ENCODE measurements around the gene SMIM1.
A peak's percentile ranks its signal among the peaks of the same experiment; 100 is the strongest.

Gene SMIM1, protein sequence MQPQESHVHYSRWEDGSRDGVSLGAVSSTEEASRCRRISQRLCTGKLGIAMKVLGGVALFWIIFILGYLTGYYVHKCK

DNA sequence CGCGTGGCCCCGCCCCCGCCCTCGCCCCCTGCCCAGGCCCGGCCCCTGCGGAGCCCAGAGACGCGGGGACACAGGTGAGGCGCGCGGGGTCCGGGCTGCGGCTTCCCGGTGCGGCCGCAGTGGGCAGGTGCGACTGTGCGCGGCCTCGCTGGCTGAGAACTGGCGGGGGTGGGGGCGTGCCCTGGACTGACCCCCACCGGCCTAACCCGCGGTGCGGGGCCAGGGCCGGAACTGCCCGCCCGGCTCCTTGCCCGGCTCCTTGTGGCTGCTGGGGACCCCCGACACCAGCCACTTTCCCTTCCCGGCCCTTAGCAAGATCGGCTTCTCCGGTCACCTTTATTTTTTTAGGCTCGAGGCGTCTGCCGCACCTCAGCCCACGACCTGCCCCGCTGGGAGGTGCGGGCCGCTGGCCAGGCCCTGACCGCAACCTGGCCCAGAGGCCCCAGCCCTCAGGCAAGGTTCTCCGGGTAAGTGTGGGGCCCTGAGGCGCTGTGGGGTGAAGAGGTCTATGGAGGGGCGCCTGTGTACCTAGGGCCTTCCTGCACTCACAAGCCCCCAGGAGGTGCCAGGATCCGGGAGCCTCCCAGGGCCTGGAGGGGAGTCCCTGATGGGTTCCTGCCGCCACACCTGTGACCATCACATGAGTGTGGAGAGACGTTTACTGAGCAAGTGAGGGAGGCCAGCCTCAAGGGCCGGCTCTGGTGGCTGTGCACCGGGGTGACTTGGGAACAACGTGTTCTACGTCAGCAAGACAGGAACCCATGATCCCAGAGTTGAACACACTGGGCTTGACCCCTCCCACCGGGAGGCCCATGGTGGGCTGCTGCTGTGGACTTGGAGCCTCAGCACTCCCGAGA, at the start of gene SMIM1:
SMIM1 (plus strand) TSS at position 35 of the 857 bp plus-strand sequence. CDS start 2,625 bp downstream, outside the sequence.
- DNase-seq: peak in 2 of 3 experiments; percentile 17 to 28

DNA sequence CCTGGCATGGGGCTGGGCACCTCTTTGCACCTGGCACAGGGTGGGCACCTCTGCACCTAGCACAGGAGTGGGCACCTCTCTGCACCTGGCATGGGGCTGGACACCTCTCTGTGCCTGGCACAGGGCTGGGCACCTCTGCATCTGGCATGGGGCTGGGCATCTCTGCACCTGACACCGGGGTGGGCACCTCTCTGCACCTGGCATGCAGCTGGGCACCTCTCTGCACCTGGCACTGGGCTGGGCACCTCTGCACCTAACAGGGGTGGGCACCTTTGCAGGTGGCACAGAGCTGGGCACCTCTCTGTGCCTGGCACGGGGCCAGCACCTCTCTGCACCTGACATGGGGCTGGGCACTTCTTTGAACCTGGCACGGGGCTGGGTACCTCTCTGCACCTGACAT, 49.7 kb upstream of the SMIM1 start:
- DNase-seq: no peak

DNA sequence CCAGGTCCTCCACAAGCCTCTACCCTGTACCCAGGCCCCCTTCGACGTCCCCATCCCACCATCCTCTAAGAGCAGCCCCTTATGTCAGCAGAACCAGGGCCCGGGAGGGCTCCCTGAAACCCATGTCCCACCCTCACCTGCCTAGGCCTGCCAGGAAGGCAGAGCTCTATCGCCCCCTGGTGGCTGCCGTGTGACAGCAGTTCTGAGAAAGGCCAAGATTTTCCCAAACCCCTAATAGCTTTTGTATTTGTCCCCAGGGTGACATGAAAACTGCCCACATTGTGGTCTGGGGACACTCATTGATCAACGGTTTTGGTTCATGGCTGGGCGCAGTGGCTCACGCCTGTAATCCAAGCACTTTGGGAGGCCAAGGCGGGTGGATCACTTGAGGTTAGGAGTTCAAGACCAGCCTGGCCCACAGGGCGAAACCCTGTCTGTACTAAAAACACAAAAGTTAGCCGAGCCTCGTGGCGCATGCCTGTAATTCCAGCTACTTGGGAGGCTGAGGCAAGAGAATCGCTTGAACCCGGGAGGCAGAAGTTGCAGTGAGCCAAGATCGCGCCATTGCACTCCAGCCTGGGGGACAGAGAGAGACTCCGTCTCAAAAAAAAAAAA, 48.0 kb upstream of the SMIM1 start:
- DNase-seq: peak; percentile 53 to 79 (median 72)

DNA sequence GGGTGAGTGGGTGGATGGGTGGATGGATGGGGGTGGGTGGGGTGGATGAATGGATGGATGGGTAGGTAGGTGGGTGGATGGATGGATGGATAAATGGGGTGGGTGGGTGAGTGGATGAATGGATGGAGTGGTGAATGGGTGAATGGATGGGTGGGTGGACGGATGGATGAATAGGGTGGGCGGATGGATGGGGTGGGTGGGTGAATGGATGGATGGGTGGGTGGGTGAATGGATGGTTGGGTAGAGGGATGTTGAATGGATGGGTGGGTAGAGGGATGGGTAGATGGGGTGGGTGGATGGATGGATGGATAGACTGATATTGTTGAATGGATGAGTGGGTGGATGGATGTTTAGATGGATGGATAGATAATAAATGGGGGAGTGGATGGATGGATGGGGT, 47.2 kb upstream of the SMIM1 start:
- no peak for DNase-seq

DNA sequence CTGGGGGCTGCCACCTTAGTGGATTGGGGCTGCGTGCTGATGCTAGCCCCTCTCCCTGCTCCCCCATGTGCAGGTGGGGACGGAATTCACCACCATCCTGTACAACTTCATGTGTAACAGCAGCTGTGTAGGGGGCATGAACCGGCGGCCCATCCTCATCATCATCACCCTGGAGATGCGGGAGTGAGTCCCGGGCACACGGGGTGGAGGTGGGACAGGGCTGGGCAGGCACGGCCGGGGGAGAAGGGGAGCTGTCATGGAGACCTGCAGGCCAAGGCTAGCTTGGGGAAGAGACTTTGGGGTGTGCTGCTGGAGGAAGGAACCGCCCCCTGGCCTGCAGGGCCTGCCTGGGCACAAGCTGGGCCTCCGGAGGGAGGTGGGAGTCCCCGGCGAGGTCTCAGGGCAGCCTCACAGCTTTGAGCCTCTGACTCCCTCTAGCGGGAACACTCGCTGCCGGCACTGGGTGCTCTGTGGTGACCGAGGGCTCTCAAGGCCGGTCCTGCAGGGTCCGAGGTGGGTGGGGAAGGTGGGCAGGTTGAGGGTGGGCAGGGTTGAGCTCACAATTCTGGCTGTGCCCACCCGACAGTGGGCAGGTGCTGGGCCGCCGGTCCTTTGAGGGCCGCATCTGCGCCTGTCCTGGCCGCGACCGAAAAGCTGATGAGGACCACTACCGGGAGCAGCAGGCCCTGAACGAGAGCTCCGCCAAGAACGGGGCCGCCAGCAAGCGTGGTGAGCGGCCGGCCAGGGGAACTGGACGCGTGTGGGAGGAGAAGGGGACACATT, 45.3 kb upstream of the SMIM1 start:
- no peak for DNase-seq

DNA sequence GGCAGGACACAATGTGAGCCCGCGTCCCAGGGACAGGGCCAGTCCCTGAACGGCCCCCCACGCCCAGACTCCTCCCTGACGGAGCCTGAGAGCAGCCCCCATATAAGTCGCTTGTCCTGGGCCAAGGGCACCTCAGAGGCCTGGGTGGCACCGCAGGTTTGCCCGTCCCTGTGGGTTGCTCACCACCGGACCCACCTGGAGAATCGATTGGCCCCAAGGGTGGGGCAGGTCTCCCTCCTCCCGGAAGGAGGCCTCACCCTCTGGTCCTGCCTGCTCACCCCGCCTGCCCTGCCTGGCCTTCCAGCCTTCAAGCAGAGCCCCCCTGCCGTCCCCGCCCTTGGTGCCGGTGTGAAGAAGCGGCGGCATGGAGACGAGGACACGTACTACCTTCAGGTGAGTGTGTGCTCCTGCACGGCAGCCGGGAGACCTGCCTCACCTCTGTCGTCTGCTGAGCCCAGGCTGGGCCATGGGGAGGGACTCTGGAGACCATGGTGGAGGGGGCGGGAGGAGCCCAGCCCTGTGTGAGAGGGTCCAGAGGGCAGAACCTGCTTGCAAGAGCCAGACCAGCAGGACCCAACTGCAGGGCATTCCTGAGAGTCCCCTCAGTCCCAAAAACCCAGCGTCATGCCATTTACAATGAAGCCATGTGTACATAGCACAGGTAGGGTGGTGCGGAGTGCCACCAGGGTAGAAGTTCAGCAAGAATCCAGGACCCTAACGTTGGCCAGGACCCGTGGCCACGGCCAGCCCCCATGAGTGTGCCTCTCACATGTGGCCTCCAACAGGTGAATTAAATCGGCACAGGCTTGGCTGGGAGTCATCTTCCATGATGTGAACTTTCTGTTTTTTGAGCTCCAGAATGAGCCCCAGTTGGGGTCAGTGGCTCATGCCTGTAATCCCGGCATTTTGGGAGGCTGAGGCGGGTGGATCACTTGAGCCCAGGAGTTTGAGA, 44.4 kb upstream of the SMIM1 start:
- DNase-seq: no peak

DNA sequence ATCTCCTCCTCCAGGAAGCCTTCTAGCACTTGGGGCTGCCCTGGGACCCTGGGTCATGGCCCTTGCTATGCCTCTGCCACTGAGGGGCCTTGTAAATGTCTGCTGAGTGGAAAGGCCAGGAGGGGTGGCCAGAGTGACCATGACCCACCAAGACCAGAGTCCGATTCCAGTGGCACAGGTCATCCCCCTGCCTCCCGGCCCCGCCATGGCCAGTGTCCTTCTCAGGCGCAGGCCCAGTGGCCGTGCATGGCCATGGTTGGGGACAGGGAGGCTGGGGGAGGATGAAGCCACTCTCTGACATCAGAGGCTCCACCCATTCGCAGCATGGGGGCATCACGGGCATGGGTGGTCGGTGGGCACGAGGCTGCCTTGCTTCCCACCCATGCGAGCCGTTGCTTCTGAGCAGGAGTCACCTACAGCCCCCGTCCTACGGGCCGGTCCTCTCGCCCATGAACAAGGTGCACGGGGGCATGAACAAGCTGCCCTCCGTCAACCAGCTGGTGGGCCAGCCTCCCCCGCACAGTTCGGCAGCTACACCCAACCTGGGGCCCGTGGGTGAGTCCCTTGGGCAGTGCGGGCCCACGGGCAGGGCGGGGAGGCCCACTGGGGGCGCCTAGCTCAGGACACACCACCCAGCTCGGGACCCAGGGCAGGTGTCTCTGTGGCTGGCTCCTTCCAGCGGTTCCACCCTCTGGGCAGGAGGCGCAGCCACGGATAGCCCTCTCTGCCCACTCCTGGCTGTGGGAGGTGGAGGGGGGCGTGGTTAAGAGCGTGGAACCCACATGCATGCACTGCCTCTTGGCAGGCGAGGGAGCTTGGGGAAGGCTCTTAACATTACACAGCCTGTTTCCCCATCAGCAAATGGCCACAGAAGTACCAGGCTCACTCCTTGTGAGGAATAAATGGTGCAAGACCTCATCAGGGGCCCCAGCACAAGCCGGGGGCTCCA, 42.7 kb upstream of the SMIM1 start:
- no peak for DNase-seq

DNA sequence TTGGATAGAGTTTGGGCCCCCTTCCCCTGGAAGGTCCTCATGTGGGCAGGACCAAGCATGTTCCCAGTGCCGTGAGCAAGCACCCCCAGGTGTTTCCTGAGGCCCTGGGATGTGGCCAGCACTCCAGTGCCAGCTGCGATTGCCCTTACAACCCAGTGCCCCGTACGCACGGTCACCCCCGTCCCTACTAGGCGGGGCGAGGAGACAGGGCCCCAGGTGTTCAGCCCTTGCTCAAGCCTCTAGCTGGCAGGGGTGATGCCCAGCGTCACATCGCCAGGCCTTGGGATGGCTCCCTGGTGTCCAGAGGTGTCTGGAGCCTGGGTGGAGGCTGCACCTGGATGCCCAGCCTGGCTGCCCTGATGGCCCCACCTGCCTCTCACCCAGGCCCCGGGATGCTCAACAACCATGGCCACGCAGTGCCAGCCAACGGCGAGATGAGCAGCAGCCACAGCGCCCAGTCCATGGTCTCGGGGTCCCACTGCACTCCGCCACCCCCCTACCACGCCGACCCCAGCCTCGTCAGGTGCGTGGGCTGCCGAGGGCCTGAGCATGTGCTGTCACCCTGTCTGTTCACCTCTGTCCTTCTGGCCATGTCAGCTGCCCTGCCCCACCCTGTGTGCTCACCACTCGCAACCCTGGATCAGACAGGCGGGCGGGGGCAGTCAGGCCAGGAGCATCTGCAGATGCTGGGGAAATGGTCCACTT, 41.9 kb upstream of the SMIM1 start:
- DNase-seq: no peak

DNA sequence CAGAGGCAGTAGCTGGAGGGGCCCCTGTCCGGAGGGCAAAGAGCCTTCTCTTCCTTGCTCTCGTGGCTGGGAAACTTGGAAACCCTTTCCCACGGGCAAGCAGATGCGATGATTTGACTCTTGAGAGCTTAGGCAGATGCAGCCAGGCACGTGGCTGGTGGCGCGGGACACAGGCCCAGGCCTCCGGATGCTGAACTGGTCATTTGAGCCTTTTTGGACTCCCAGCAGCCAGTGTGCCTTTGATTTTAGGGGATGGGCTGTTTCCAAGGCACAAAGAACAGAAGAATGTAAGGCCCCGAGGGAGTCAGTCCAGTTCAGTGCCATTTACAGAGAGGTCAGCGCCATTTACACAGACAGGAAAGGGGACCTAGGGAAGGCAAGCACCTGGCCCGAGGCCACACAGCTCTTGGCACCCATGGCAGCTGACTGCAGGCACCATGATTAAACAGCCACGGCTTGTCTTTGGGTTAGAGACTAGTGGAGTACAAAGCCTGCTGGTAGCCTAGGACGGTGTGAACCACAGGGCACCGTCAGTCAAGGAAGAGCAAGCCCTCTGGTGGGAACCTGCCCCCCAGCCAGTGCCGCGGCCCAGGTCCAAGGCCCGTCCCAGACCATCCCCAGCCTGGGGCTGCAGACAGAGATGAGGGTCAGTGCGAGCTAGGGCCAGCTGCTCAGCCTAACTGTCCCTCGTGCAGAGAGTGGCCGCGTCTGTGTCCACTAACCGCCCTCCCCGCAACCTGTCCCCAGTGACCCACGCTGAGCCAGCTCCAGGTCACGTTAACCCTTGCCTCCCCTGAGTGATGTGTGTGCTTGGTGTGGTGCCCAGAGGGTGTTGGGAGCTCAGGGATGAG, 40.7 kb upstream of the SMIM1 start:
- no peak for DNase-seq

DNA sequence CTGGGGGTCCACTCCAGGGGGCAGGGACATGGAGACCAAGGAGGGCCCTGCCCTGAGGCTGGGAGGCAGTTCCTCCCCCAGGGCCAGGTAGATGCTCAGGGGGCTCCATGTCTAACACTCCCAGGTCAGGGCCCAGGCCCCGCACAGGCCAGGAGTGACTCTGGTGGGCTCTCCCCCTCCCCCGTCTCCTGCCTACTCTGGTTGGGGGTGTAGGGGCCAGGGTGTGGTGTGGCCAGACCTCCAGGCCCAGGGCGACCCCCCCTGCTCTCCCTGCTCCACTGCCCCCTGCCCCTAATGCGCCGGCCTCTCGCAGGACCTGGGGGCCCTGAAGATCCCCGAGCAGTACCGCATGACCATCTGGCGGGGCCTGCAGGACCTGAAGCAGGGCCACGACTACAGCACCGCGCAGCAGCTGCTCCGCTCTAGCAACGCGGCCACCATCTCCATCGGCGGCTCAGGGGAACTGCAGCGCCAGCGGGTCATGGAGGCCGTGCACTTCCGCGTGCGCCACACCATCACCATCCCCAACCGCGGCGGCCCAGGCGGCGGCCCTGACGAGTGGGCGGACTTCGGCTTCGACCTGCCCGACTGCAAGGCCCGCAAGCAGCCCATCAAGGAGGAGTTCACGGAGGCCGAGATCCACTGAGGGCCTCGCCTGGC, 40.0 kb upstream of the SMIM1 start:
- no peak for DNase-seq

DNA sequence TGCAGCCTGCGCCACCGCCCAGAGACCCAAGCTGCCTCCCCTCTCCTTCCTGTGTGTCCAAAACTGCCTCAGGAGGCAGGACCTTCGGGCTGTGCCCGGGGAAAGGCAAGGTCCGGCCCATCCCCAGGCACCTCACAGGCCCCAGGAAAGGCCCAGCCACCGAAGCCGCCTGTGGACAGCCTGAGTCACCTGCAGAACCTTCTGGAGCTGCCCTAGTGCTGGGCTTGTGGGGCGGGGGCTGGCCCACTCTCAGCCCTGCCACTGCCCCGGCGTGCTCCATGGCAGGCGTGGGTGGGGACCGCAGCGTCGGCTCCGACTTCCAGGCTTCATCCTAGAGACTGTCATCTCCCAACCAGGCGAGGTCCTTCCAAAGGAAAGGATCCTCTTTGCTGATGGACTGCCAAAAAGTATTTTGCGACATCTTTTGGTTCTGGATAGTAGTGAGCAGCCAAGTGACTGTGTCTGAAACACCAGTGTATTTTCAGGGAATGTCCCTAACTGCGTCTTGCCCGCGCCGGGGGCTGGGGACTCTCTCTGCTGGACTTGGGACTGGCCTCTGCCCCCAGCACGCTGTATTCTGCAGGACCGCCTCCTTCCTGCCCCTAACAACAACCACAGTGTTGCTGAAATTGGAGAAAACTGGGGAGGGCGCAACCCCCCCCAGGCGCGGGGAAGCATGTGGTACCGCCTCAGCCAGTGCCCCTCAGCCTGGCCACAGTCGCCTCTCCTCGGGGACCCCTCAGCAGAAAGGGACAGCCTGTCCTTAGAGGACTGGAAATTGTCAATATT, 39.3 kb upstream of the SMIM1 start:
- DNase-seq: no peak

DNA sequence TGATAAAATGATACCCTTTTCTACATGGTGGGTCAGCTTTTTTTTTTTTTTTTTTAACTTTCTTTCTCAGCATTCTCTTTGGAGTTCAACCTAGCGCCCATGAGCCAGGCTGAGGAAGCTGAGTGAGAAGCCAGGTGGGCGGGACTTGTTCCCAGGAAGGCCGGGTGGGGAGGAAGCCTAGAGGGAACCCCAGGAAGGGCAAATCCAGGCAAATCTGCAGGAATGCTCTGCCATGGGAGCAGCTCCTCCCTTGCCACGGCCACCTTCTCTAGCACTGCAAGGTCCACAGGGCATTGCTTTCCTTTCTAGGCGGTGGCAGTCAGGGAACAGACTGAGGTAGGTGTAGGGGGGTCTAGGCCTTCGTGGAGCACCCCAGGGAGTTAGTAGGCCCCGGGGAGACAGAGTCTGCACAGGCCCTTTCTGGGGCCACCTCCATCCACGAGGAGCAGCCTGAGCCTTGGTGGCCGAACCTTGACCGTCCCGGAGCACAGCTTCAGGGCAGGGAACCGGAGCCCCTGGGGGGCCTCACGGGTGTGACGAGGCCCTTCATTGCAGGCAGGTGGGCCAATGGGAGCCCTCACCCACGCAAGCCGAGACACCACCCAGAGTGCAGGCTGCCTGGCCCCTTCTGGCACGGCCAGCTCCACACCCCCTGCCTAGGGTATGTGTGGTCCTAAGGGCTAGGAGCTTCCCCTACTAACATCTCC, 38.5 kb upstream of the SMIM1 start:
- no peak for DNase-seq

DNA sequence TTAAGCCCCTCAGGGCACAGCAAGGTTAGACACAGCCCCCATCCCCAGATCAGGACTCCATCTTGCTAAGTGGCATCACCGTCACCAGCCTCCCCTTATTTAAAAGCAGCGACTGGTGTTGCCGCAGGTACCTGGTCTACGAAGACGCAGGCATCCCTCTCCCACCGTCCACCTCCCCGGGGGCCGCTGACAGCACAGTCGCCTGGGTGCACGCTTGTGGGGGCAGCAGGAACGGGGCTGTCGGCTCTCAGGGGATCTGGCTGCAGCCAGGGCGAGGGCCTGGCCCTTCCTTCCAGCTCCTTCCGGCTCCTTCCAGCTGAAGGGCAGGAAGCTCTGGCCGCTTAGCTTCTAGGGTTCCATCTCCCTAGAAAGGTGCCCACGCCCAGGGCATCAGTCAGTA, 37.9 kb upstream of the SMIM1 start:
- no peak for DNase-seq

DNA sequence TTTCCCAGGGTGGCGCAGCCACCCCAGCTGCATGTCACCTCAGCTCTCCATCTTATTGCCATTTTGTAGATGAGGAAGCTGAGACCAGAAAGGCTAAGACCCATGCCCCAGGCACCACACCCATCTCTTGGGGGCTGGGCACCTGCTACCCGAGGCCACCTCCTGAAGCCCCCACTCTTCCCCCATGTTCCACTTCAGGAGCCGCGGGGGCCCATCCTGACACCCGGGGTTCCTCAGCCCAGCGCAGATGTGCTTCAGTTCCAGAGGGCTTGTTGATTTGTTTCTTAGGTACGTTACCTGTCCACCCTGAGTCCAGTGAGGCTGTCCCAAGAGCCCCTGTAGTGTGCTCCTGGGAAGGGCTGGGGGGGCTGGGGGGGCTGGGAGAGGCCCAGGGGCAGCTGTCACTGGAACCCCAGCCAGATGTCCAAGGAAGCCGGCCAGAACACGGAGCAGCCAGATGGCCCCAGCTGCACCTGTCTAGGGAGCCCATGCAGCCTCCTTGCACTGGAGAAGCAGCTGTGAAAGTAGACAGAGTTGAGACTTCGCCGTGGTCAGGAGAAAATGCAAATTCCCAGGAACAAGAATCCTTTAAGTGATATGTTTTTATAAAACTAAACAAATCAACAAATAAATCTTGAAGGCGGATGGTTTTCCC, 37.4 kb upstream of the SMIM1 start:
- no peak for DNase-seq

DNA sequence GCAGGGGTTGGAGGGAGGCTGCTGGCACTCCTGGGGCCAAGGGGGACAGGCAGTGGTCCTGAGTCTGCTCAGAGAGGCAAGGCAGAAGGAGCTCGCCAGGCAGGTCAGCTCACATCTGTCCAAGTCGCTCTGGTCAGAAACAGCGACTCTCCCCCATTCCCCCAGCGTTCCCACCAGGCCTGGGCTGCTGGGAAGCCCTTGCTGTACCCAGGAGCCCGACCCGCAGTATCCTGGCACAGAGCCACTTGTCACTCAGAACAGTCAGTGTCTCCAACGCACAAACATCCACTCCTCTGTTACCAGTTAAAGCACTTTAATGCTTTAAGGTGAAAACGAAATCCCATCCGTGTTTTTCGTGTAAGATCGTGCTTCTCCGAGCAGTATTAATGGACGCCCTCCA, 36.9 kb upstream of the SMIM1 start:
- no peak for DNase-seq

DNA sequence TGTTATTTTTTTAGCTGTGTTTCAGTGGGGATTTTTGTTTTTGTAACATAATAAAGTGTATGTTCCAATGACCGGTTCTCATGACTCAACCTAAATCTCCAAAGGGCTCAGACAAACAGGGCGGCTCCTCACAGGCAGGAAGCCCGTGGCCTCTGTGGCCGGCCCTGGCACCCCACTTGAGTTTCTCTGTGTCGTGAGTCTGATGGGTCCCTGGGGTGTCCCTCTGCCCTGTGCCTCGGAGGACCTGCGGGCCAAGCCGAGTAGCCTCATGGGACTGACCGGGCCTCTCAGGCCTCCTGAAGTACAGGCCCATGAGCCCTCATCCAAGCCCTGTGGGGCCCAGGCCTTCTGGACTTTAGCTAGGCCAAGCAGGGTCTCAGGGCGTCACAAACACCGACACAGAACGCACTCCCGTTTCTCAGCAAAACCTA, 36.4 kb upstream of the SMIM1 start:
- DNase-seq: no peak

DNA sequence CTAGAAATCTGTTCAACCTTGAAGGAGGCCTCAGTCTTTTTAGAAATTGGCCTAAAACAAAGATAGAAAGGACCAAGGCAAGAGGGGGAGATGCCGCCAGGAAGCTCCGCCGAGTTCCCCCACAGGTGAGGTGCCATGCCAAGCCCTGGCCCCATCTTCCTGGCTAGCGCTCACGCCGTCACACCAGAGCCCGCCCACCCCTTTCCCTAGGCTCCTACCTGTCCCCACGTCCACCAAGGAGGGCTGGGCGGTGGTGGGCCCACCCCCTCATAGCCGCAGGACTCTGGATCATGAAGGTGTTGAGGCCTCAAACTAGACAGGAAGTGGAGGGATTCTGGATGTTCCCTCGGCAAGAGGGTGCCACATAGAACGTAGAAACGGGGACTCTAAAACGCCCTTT, 35.8 kb upstream of the SMIM1 start:
- DNase-seq: no peak
